Neural crest cell (in vitro differentiated cells): ENCODE data around the gene DCAF5. TPM values are rescaled to one million over a fixed set of nuclear protein-coding genes. Genes with fewer than 3 reads are reported as not detected.

Source experiments
- DNase-seq: peaks from one replicate; pipeline ENCODE4 v3.0.0; 2021; ENCODE audit warnings: low read depth, mixed read lengths, low spot score
- H3K27ac Mint-ChIP-seq: one replicate; pipeline ENCODE4 v1.8.0; 2021; ENCODE audit warnings: mild to moderate bottlenecking, mixed read lengths; ENCODE audit not compliant: unreplicated experiment
- H3K27me3 Mint-ChIP-seq: 2 replicates; pipeline ENCODE4 v1.8.0; 2021; ENCODE audit warnings: low read depth, mild to moderate bottlenecking, mixed read lengths
- H3K36me3 Mint-ChIP-seq: 2 replicates; pipeline ENCODE4 v1.8.0; 2021; ENCODE audit warnings: low read depth, mild to moderate bottlenecking, mixed read lengths
- H3K4me1 Mint-ChIP-seq: 2 replicates; pipeline ENCODE4 v1.8.0; 2021; ENCODE audit warnings: mixed read lengths
- H3K4me3 Mint-ChIP-seq: one replicate; pipeline ENCODE4 v1.8.0; 2021; ENCODE audit warnings: mild to moderate bottlenecking, mixed read lengths
- H3K9me3 Mint-ChIP-seq: 2 replicates; pipeline ENCODE4 v1.8.0; 2021; ENCODE audit warnings: mixed read lengths
- CTCF ChIP-seq: fragments of 200-600 bp; sonication (generic); conservative IDR thresholded peaks from 2 replicates; pipeline ENCODE4 v1.5.0; 2021; ENCODE audit warnings: antibody characterized with exemption, mild to moderate bottlenecking
- total RNA-seq: library from RNA; stranded (reverse); gene quantifications from 2 replicates; pipeline ENCODE4 v1.2.1, GENCODE V29; 2021

Gene DCAF5
- total RNA-seq, 1 donor from 2014 or later: 46.7 TPM

DNA sequence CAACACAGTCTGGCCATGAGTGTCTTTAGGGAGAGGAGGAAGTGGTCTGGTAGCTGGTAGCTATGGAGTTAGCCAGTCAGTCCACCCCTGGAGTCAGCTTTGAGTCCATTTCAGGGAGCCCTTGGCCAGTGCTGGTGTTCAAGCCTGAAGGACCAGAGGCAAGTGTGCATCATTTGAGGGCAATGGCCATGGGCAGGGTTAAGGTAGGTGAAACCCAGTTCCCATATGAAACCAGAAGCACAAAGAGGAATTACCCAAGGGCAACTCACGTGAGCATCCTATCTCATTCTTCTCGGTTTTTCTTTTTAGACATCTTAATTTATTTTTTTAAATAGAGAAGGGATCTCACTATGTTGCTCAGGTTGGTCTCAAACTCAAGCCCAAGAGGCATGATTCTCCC is 112.6 kb downstream of the DCAF5 start:
- H3K27ac Mint-ChIP-seq: no peak overlapping the region

DNA sequence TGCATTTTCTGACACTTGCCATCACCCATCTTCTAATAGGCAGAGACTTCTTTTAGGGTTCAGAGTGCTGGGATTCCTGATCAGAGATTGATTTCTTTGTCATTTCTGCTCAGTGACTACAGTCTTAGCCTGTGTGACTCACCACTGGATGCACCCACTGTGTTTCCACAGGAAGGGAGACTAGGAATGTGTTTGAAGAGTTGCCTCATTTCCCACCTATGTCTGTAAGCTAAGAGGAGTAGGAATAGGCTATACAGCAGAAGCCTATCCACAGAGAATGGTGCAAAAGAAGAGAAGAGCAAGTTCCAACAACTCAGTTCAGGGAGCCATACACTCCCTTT is 113.7 kb downstream of the DCAF5 start:
- H3K27me3 Mint-ChIP-seq: peaks cover 29% of the 10 kb centered on the region
- no peak for TF ChIP-seq CTCF
- H3K27ac Mint-ChIP-seq: no peak overlapping the region

More for the DNA sequence above, 112.6 kb downstream of the DCAF5 start:
- DNase-seq: no peak
- Mint-ChIP-seq H3K27me3 (peaks cover 29% of the 10 kb centered on the region), H3K4me1 (peaks cover 11% of the 10 kb centered on the region), H3K9me3 (no peaks in the 10 kb centered on the region), H3K4me3 (no peak overlapping the region), H3K36me3 (no peaks in the 10 kb centered on the region)
- no peak for TF ChIP-seq CTCF

DNA sequence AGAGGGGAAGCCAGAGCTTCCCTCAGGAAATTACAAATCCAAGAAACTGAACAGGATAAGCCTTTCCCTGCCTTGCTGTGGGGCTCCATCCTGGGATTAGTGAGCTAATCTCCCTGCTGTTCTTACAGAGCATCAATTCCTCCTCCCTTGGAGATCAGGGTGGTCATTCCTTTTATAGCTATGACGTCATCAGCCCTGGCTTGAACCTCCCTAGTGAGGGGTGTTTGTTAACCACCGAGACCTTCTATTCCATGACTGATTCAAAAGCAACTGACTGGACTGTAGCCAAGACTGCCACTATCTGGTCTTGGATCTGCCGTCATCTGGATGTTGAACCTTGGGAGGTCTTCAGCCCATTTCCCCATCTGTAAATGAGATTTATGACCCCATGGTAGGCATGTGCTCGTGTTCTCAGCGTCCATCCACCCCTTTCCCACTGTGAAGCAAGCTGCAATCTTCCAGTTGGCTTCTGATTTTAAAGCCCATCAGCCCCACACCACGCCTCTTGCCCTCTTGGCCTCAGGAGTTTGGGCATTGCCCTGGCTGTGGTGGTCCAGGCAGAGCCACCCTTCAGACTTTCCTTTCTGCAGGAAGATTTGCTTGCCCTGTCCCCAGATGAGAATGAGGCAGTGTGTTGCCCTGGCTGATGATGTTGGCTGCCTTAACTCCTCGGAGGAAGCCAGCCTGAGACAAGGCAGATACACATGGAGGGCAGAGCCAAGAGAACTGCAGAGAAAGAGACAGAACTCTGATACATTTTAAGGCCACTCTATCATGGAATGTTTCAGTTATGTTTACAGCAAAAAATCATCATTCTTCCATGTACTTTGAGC is 114.2 kb downstream of the DCAF5 start:
- DNase-seq: no peak
- TF ChIP-seq CTCF: no peak
- peaks cover 26% of the 10 kb centered on the region for H3K27me3 Mint-ChIP-seq
- H3K27ac Mint-ChIP-seq: no peak overlapping the region
- no peaks in the 10 kb centered on the region for H3K36me3 Mint-ChIP-seq
- no peaks in the 10 kb centered on the region for H3K9me3 Mint-ChIP-seq
- H3K4me3 Mint-ChIP-seq: no peak overlapping the region
- H3K4me1 Mint-ChIP-seq: peaks cover 11% of the 10 kb centered on the region

More for the DNA sequence above, 113.7 kb downstream of the DCAF5 start:
- H3K36me3 Mint-ChIP-seq: no peaks in the 10 kb centered on the region
- H3K4me3 Mint-ChIP-seq: no peak overlapping the region
- DNase-seq: no peak
- no peaks in the 10 kb centered on the region for H3K9me3 Mint-ChIP-seq
- peaks cover 11% of the 10 kb centered on the region for H3K4me1 Mint-ChIP-seq

GRCh38 chr14:69037790-69038454 is 115.0 kb downstream of the DCAF5 start:
- H3K4me1 Mint-ChIP-seq: peaks cover 11% of the 10 kb centered on the region
- TF ChIP-seq CTCF: no peak
- no peak for DNase-seq
- H3K27ac Mint-ChIP-seq: no peak overlapping the region
- H3K9me3 Mint-ChIP-seq: no peaks in the 10 kb centered on the region
- peaks cover 23% of the 10 kb centered on the region for H3K27me3 Mint-ChIP-seq
- no peaks in the 10 kb centered on the region for H3K36me3 Mint-ChIP-seq
- H3K4me3 Mint-ChIP-seq: no peak overlapping the region

DNA sequence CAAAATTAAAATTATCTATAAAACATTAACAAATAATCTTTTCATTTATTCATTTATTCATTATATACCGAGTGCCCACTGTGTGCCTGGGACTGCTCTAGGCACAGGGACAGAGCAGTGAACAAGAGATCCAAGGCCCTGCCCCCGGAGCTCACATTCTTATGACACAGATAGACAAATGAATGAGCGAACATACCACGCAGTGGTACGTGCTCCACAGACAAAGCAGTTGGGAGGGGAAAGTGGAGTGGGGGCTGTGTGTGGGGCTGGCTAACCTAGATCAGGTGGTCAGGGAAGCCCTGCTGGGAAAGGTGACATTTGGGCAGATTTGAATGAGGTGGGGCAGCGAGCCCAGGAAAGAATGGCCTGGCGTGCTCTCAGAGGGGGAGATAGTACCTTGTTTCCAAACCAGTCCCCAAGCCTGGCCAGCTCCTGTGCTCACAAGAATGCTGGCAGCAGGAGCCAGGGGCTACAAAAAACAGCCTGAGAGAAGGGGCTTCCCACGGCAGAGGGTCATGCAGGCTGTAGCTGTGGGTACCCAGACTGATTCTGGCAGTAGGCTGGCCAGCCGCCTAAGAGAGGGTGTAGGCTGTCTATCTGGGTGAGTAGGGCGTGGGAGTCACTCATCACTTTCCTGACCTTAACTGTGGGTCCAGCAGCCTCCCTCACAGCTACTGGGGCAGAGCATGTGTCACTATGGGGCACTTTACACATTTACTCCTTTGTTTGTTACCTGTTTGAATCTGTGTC is 116.0 kb downstream of the DCAF5 start:
- peaks cover 6% of the 10 kb centered on the region for H3K4me1 Mint-ChIP-seq
- H3K36me3 Mint-ChIP-seq: no peaks in the 10 kb centered on the region
- no peak overlapping the region for H3K27ac Mint-ChIP-seq
- TF ChIP-seq CTCF: no peak
- no peak for DNase-seq
- no peak overlapping the region for H3K4me3 Mint-ChIP-seq
- peaks cover 17% of the 10 kb centered on the region for H3K27me3 Mint-ChIP-seq
- no peaks in the 10 kb centered on the region for H3K9me3 Mint-ChIP-seq
